K562 (cell line): ENCODE data around the gene TTLL12. TPM values are rescaled to one million over a fixed set of nuclear protein-coding genes. Genes with fewer than 3 reads are reported as not detected.

Experiments
- CAMTA2 ChIP-seq: fragments of 250-450 bp; sonication (Bioruptor Pico); conservative IDR thresholded peaks from 2 replicates; pipeline ENCODE4 v1.5.1; 2022
- CSDE1 ChIP-seq, 2 experiments: fragments of 450-650 bp; IDR thresholded peaks; 2 replicates each; pipeline ENCODE4 v1.6.1; 2016; ENCODE audit warnings: mild to moderate bottlenecking in 1 of 2
- DEAF1 ChIP-seq: fragments of 450-650 bp; formaldehyde crosslinking; IDR thresholded peaks from 2 replicates; pipeline ENCODE4 v1.4.0; 2020; ENCODE audit warnings: mild to moderate bottlenecking, moderate library complexity
- DMBX1 ChIP-seq: fragments of 250-450 bp; sonication (Bioruptor Pico); IDR thresholded peaks from 2 replicates; pipeline ENCODE4 v1.8.0; 2022; ENCODE audit warnings: inconsistent platforms, mild to moderate bottlenecking, moderate library complexity, borderline replicate concordance
- ELF1 ChIP-seq: fragments of 200-800 bp; sonication (Bioruptor generic); IDR thresholded peaks from 2 replicates; pipeline ENCODE4 v1.6.1; 2016; ENCODE audit warnings: missing genetic modification characterization, missing compliant biosample characterization
- EWSR1 ChIP-seq: fragments of 450-650 bp; IDR thresholded peaks from 2 replicates; pipeline ENCODE4 v1.6.1; 2018; ENCODE audit warnings: borderline replicate concordance, mild to moderate bottlenecking, low read depth, moderate library complexity; ENCODE audit not compliant: partially characterized antibody
- JUND ChIP-seq, 2 experiments: IDR thresholded peaks; 2 replicates in 1 of 2; 3 replicates in 1 of 2; pipeline ENCODE4 v1.6.1; 2011; ENCODE audit warnings: borderline replicate concordance in 2 of 2, low read depth in 2 of 2, low read length in 2 of 2, improper control_type of control experiment in 1 of 2, missing biosample characterization in 1 of 2, missing genetic modification characterization in 1 of 2, missing genetic modification reagents in 1 of 2
- NR2C1 ChIP-seq, 2 experiments: fragments of 450-650 bp; IDR thresholded peaks; 2 replicates each; pipeline ENCODE4 v1.6.1; 2017; ENCODE audit warnings: mild to moderate bottlenecking in 2 of 2, antibody characterized with exemption in 1 of 2, inconsistent platforms in 1 of 2, missing compliant biosample characterization in 1 of 2, missing genetic modification characterization in 1 of 2
- RB1 ChIP-seq: fragments of 450-650 bp; IDR thresholded peaks from 2 replicates; pipeline ENCODE4 v1.6.1; 2017; ENCODE audit warnings: low read depth, mild to moderate bottlenecking
- RBM22 ChIP-seq: fragments of 200-400 bp; formaldehyde crosslinking; IDR thresholded peaks from 2 replicates; pipeline ENCODE4 v1.6.1; 2018; ENCODE audit warnings: low read length, low read depth; ENCODE audit not compliant: poor library complexity, severe bottlenecking
- REST ChIP-seq, 2 experiments: fragments of 450-650 bp; formaldehyde crosslinking in 1 of 2; IDR thresholded peaks; 2 replicates each; pipeline versions ENCODE4 v1.4.0 to v1.6.1; 2014 to 2020; ENCODE audit warnings: mild to moderate bottlenecking in 2 of 2, borderline replicate concordance in 1 of 2, low read depth in 1 of 2
- SIN3A ChIP-seq, 2 experiments: fragments of 150-350 bp in 1 of 2; IDR thresholded peaks; 2 replicates each; pipeline ENCODE4 v1.6.1; 2011 to 2016; ENCODE audit warnings: borderline replicate concordance in 2 of 2, low read depth in 2 of 2, low read length in 2 of 2, mild to moderate bottlenecking in 2 of 2, moderate library complexity in 2 of 2; ENCODE audit not compliant: control insufficient read depth in 1 of 2
- SP1 ChIP-seq: sonication (generic); formaldehyde crosslinking; IDR thresholded peaks from 2 replicates; pipeline ENCODE4 v1.8.1; 2022; ENCODE audit warnings: mild to moderate bottlenecking, missing genetic modification reagents
- YY1 ChIP-seq, 3 experiments: IDR thresholded peaks; 2 replicates each; pipeline ENCODE4 v1.6.1; 2011; ENCODE audit warnings: low read length in 2 of 3, mild to moderate bottlenecking in 2 of 3, moderate library complexity in 2 of 3, borderline replicate concordance in 1 of 3, control low read depth in 1 of 3, low read depth in 1 of 3; ENCODE audit not compliant: insufficient read depth in 3 of 3, insufficient replicate concordance in 2 of 3, control insufficient read depth in 1 of 3, insufficient read length in 1 of 3; ENCODE audit errors: extremely low read depth in 1 of 3
- ZNF668 ChIP-seq: fragments of 250-450 bp; sonication (Bioruptor Pico); IDR thresholded peaks from 2 replicates; pipeline ENCODE4 v1.8.0; 2022; ENCODE audit warnings: mild to moderate bottlenecking, inconsistent platforms
- polyA plus RNA-seq, 8 experiments: library from polyadenylated mRNA; depleted of rRNA in 4 of 8; stranded (reverse) in 5 of 8; unstranded in 3 of 8; fragments of >200 nt; fragmentation: Nextera tagmentation in 2 of 8; fragmentation: Illumina TruSeq in 1 of 8; extraction: Ambion mirVana in 2 of 8; extraction: Trizol in 1 of 8; gene quantifications; 2 replicates each; pipeline versions ENCODE4 v1.2.1 to v1.2.3, GENCODE V29; 2011 to 2014; ENCODE audit warnings: inconsistent platforms in 1 of 8, missing spikeins in 1 of 8
- total RNA-seq, 7 experiments: library from RNA; depleted of rRNA in 6 of 7; stranded (reverse); fragments of >200 nt in 6 of 7; fragmentation: Illumina TruSeq in 2 of 7; extraction: Trizol in 2 of 7; gene quantifications; 2 replicates each; pipeline versions ENCODE4 v1.2.1 to v1.2.3, GENCODE V29; 2011 to 2021; ENCODE audit warnings: low replicate concordance in 1 of 7

Gene TTLL12
- total and polyA plus RNA-seq, 9 of the 15 experiments (the other 6 are each of a cell fraction or from before 2014, with no cell fraction given) = 1.3 to 128 (median 43.0) TPM

- TF ChIP-seq YY1 (IDR thresholded peaks at IDR 0.05; ENCODE audit: borderline replicate concordance in 1 of 3, control insufficient read depth in 1 of 3, extremely low read depth in 1 of 3, insufficient read depth in 3 of 3, insufficient read length in 1 of 3, insufficient replicate concordance in 2 of 3, low read depth in 1 of 3, low read length in 2 of 3) = peak in 2 of 3 experiments; percentile 32 to 35
- TF ChIP-seq RBM22 = peak; percentile 75
- no peak for TF ChIP-seq ZNF668 (CRISPR knock-in tag)
- TF ChIP-seq CAMTA2 (CRISPR knock-in tag) = 0 out of 2 replicates have a peak, but pooled peaks have one; percentile 34
- TF ChIP-seq RB1 = peak; percentile 90
- TF ChIP-seq NR2C1 (IDR thresholded peaks at IDR 0.05) = peak; percentile 67
- peak; percentile 82 for TF ChIP-seq NR2C1 (tag; IDR thresholded peaks at IDR 0.05)
- 0 out of 4 replicates have a peak, but pooled peaks of 1 of the 2 experiments have one; percentile 60 for TF ChIP-seq CSDE1 (IDR thresholded peaks at IDR 0.05)
- TF ChIP-seq EWSR1 = no peak
- TF ChIP-seq REST (IDR thresholded peaks at IDR 0.05; ENCODE audit: borderline replicate concordance) = no peak
- peak; percentile 56; the same call in 1 of the 2 replicates for TF ChIP-seq REST (CRISPR knock-in tag; IDR thresholded peaks at IDR 0.05; ENCODE audit: low read depth)
- TF ChIP-seq DMBX1 (CRISPR knock-in tag) = 0 out of 2 replicates have a peak, but pooled peaks have one; percentile 56
- TF ChIP-seq SIN3A (IDR thresholded peaks at IDR 0.05; ENCODE audit: borderline replicate concordance in 2 of 2, control insufficient read depth in 1 of 2, low read depth in 2 of 2, low read length in 2 of 2) = peak; percentile 72 to 90; a peak in 3 of 4 replicates
- peak; percentile 86 for TF ChIP-seq ELF1 (tag)
- peak; percentile 49; the same call in 1 of the 2 replicates for TF ChIP-seq SP1 (CRISPR knock-in tag)
- no peak for TF ChIP-seq DEAF1 (CRISPR knock-in tag)
- TF ChIP-seq JUND (IDR thresholded peaks at IDR 0.05; ENCODE audit: borderline replicate concordance, low read depth, low read length) = peak; percentile 29; the same call in 1 of the 2 replicates
- no peak; the same call in 2 of the 3 replicates for TF ChIP-seq JUND (tag; IDR thresholded peaks at IDR 0.05; ENCODE audit: borderline replicate concordance, low read depth, low read length)
Observed at GRCh38 chr22:43142880-43143562, 43.9 kb downstream of the TTLL12 start, which contains the start of gene MCAT (continued).
